Measurements from ENCODE around the gene HOXB5.

- no peak for TF ChIP-seq EZH2 (IDR thresholded peaks at IDR 0.05; ENCODE audit: low read length, unreplicated experiment)
- no peak for TF ChIP-seq CTCF (conservative IDR thresholded peaks at IDR 0.05; ENCODE audit: low read depth, low read length)
Observed at GRCh38 chr17:48637323-48638260, 44.0 kb upstream of the HOXB5 start.

Measured in PC-3 (cell line).